A549 (cell line): Measurements from ENCODE around the gene SPRR1A. TPM values are rescaled to one million over a fixed set of nuclear protein-coding genes. Genes with fewer than 3 reads are reported as not detected.

Experiments
- ATAC-seq, 2 experiments: fragments of 200-7000 bp in 1 of 2; fragments of >200 bp in 1 of 2; cut with Nextera tagmentation in 1 of 2; cut with Tn5 transposase in 1 of 2; 3 replicates each; pipeline versions ENCODE4 v1.8.0 to v1.9.1; 2018 to 2020; ENCODE audit warnings: mild to moderate bottlenecking in 1 of 2, moderate library complexity in 1 of 2
- CTCF ChIA-PET: fragments of 300-600 bp; sonication (Branson Sonifier 250); formaldehyde crosslinking; extraction: SDS; loops from one replicate; lab custom pipeline; 2021; ENCODE audit warnings: antibody characterized with exemption, inconsistent platforms; lab: Yijun Ruan, JAX
- POLR2A ChIA-PET: fragments of 350-600 bp; formaldehyde crosslinking; extraction: SDS; loops from one replicate; lab custom pipeline; 2021; ENCODE audit warnings: antibody characterized with exemption, inconsistent platforms; lab: Yijun Ruan, JAX
- DNase-seq, 2 experiments: peaks; one replicate each; pipeline versions ENCODE4 v3.0.0 to v3.0.0-alpha.2; 2011 to 2016; ENCODE audit warnings: low read depth in 1 of 2, low spot score in 1 of 2
- FAIRE-seq: peaks from 2 replicates; lab custom pipeline; 2011; peaks lifted over from hg19 to GRCh38; lab: Jason Lieb, UNC
- H3K27ac ChIP-seq, 2 experiments: fragments of >200 bp; sonication (Bioruptor Twin); formaldehyde crosslinking; 3 replicates each; pipeline ENCODE4 v1.5.1; 2016 to 2017
- H3K4me1 ChIP-seq: fragments of >200 bp; sonication (Bioruptor Twin); formaldehyde crosslinking; 3 replicates; pipeline ENCODE4 v1.6.1; 2016
- H3K4me2 ChIP-seq: fragments of >200 bp; sonication (Bioruptor Twin); formaldehyde crosslinking; 3 replicates; pipeline ENCODE4 v1.6.1; 2016
- H3K4me3 ChIP-seq: fragments of >200 bp; sonication (Bioruptor Twin); formaldehyde crosslinking; 3 replicates; pipeline ENCODE4 v1.5.1; 2016
- H3K9me3 ChIP-seq: fragments of >200 bp; sonication (Bioruptor Twin); formaldehyde crosslinking; 3 replicates; pipeline ENCODE4 v1.6.1; 2016
- CHD2 ChIP-seq: fragments of 150-350 bp; IDR thresholded peaks from 2 replicates; pipeline ENCODE4 v1.6.1; 2014; ENCODE audit warnings: low read length; ENCODE audit not compliant: partially characterized antibody
- CHD4 ChIP-seq: fragments of 200-600 bp; sonication (generic); IDR thresholded peaks from 2 replicates; pipeline ENCODE4 v1.6.1; 2016; ENCODE audit warnings: antibody characterized with exemption, mild to moderate bottlenecking, borderline replicate concordance
- FOSL2 ChIP-seq, 2 experiments: fragments of 450-650 bp in 1 of 2; fragments of >200 bp in 1 of 2; sonication (Bioruptor Twin) in 1 of 2; formaldehyde crosslinking; IDR thresholded peaks; 2 replicates each; pipeline versions ENCODE4 v1.5.0 to v1.6.1; 2016 to 2020; ENCODE audit warnings: mild to moderate bottlenecking in 1 of 2, moderate library complexity in 1 of 2
- FOXS1 ChIP-seq: fragments of 250-450 bp; sonication (Bioruptor Pico); IDR thresholded peaks from 2 replicates; pipeline ENCODE4 v1.5.0; 2020; ENCODE audit warnings: mild to moderate bottlenecking, moderate library complexity
- HEYL ChIP-seq: fragments of 250-450 bp; sonication (Bioruptor Pico); IDR thresholded peaks from 2 replicates; pipeline ENCODE4 v1.8.0; 2021; ENCODE audit warnings: mild to moderate bottlenecking, moderate library complexity
- HOXB13 ChIP-seq: fragments of 250-450 bp; sonication (Bioruptor Pico); IDR thresholded peaks from 2 replicates; pipeline ENCODE4 v1.5.0; 2020; ENCODE audit warnings: low read depth, mild to moderate bottlenecking, moderate library complexity
- HOXB5 ChIP-seq: fragments of 250-450 bp; sonication (Bioruptor Pico); IDR thresholded peaks from 2 replicates; pipeline ENCODE4 v1.5.0; 2020; ENCODE audit warnings: mild to moderate bottlenecking, moderate library complexity
- JUNB ChIP-seq: fragments of >200 bp; sonication (Bioruptor Twin); formaldehyde crosslinking; IDR thresholded peaks from 2 replicates; pipeline ENCODE4 v1.6.1; 2016
- KDM5A ChIP-seq: fragments of 200-600 bp; sonication (generic); IDR thresholded peaks from 2 replicates; pipeline ENCODE4 v1.6.1; 2016; ENCODE audit warnings: antibody characterized with exemption, mild to moderate bottlenecking
- MAZ ChIP-seq: fragments of 150-350 bp; IDR thresholded peaks from 2 replicates; pipeline ENCODE4 v1.6.1; 2014; ENCODE audit warnings: antibody characterized with exemption, low read depth, low read length, borderline replicate concordance
- MYC ChIP-seq: IDR thresholded peaks from 2 replicates; pipeline ENCODE4 v1.6.1; 2012; ENCODE audit warnings: mild to moderate bottlenecking, inconsistent platforms, low read length, improper control_type of control experiment, borderline replicate concordance
- NPAS2 ChIP-seq: fragments of 250-450 bp; sonication (Bioruptor Pico); IDR thresholded peaks from 2 replicates; pipeline ENCODE4 v1.8.0; 2022; ENCODE audit warnings: mild to moderate bottlenecking, moderate library complexity, borderline replicate concordance
- POLR2AphosphoS2 ChIP-seq: conservative IDR thresholded peaks from 2 replicates; pipeline ENCODE4 v1.6.1; 2012; ENCODE audit warnings: low read length, improper control_type of control experiment, inconsistent platforms
- RNF2 ChIP-seq: fragments of 200-600 bp; sonication (generic); IDR thresholded peaks from 2 replicates; pipeline ENCODE4 v1.6.1; 2016; ENCODE audit warnings: low read depth, mild to moderate bottlenecking, antibody characterized with exemption, moderate library complexity, borderline replicate concordance
- TP53 ChIP-seq: fragments of 250-450 bp; sonication (Bioruptor Pico); IDR thresholded peaks from 2 replicates; pipeline ENCODE4 v1.5.0; 2021; ENCODE audit warnings: mild to moderate bottlenecking, moderate library complexity
- ZSCAN20 ChIP-seq: fragments of 250-450 bp; sonication (Bioruptor Pico); IDR thresholded peaks from 2 replicates; pipeline ENCODE4 v1.8.0; 2022; ENCODE audit warnings: mild to moderate bottlenecking, moderate library complexity
- WGBS: methylation state at CpG from one replicate; pipeline ENCODE4 v1.1.6; 2017; ENCODE audit errors: missing lambda C conversion rate; 5-methylcytosine and 5-hydroxymethylcytosine counted together
- polyA minus RNA-seq: library from RNA; depleted of rRNA, polyadenylated mRNA; stranded (reverse); fragments of >200 nt; gene quantifications from 2 replicates; pipeline ENCODE4 v1.2.3, GENCODE V29; 2011; rRNA and poly(A)+ RNA removed
- polyA plus RNA-seq, 4 experiments: library from polyadenylated mRNA; depleted of rRNA in 3 of 4; stranded (reverse); fragments of >200 nt; fragmentation: RNase III in 1 of 4; extraction: RNeasy Plus Mini Kit Qiagen cat#74134 plus additional on column Dnase treatment in 1 of 4; gene quantifications; 2 replicates in 3 of 4; 3 replicates in 1 of 4; pipeline ENCODE4 v1.2.3, GENCODE V29; 2011 to 2017
- TF ChIP-seq, protein P1 (sequence below): fragments of 450-650 bp; IDR thresholded peaks from 2 replicates; pipeline ENCODE4 v1.6.1; 2014; ENCODE audit warnings: antibody characterized with exemption
- TF ChIP-seq, protein P2 (sequence below): IDR thresholded peaks from 2 replicates; pipeline ENCODE4 v1.6.1; 2012; ENCODE audit warnings: low read depth, borderline replicate concordance
- TF ChIP-seq, protein P3 (sequence below): fragments of >200 bp; sonication (Bioruptor Twin); formaldehyde crosslinking; IDR thresholded peaks from 3 replicates; pipeline ENCODE4 v1.6.1; 2016
- TF ChIP-seq, protein P4 (sequence below): fragments of 250-450 bp; sonication (Bioruptor Pico); IDR thresholded peaks from 2 replicates; pipeline ENCODE4 v1.5.0; 2021; ENCODE audit warnings: mild to moderate bottlenecking, moderate library complexity, borderline replicate concordance
- TF ChIP-seq, protein P5 (sequence below): fragments of 250-450 bp; sonication (Bioruptor Pico); IDR thresholded peaks from 2 replicates; pipeline ENCODE4 v1.5.0; 2020; ENCODE audit warnings: low read depth, mild to moderate bottlenecking, moderate library complexity
- TF ChIP-seq, protein P6 (sequence below): IDR thresholded peaks from 2 replicates; pipeline ENCODE4 v1.6.1; 2012
- TF ChIP-seq, protein P7 (sequence below): IDR thresholded peaks from 2 replicates; pipeline ENCODE4 v1.6.1; 2012

The SPRR1A gene, protein sequence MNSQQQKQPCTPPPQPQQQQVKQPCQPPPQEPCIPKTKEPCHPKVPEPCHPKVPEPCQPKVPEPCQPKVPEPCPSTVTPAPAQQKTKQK
- polyA plus RNA-seq (2011; rRNA removed) (not detected in 2 replicates), polyA plus RNA-seq (2017; fragmentation: RNase III; extraction: RNeasy Plus Mini Kit Qiagen cat#74134 plus additional on column Dnase treatment) (not detected in 3 replicates), polyA minus RNA-seq (not detected in 2 replicates)
- not detected in 2 replicates for polyA plus RNA-seq (2012; cell fraction: cytosol; rRNA removed)
- polyA plus RNA-seq (2012; cell fraction: nucleus; rRNA removed): not detected in 2 replicates

DNA sequence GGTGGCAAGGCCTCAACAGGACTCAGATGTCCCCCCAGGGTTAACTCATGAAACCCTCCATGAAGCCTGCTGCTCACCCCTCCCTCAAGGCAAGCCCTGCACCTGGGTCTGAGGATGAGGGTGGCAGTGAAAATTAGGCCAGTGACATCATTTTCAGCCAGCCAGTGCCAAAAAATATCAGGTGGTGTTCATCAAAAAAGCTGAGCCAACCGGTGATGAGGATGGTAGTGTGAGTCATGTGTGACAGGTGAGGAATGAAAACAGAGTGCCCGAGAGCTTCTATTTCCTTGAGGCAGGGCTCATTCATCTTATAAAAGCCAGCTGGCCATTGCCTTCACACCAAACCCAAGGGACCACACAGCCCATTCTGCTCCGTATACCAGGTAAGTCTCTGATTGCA lies at the start of gene SPRR1A:
Gene SPRR1A (plus strand): TSS at position 339 of the 400 bp plus-strand sequence. CDS start 1,150 bp downstream, outside the sequence.
- no peak for TF ChIP-seq HOXB5
- no peak for TF ChIP-seq KDM5A
- TF ChIP-seq FOSL2 (IDR thresholded peaks at IDR 0.05): no peak
- TF ChIP-seq FOSL2 (CRISPR knock-in tag; IDR thresholded peaks at IDR 0.05): no peak
- no peak for TF ChIP-seq RNF2
- TF ChIP-seq CHD2: no peak
- no peak for TF ChIP-seq TP53 (CRISPR knock-in tag)
- TF ChIP-seq, protein P1, sequence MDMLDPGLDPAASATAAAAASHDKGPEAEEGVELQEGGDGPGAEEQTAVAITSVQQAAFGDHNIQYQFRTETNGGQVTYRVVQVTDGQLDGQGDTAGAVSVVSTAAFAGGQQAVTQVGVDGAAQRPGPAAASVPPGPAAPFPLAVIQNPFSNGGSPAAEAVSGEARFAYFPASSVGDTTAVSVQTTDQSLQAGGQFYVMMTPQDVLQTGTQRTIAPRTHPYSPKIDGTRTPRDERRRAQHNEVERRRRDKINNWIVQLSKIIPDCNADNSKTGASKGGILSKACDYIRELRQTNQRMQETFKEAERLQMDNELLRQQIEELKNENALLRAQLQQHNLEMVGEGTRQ: no peak
- TF ChIP-seq, protein P2, sequence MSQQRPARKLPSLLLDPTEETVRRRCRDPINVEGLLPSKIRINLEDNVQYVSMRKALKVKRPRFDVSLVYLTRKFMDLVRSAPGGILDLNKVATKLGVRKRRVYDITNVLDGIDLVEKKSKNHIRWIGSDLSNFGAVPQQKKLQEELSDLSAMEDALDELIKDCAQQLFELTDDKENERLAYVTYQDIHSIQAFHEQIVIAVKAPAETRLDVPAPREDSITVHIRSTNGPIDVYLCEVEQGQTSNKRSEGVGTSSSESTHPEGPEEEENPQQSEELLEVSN: no peak
- TF ChIP-seq FOXS1 (CRISPR knock-in tag): no peak
- TF ChIP-seq JUNB: no peak
- TF ChIP-seq, protein P3, sequence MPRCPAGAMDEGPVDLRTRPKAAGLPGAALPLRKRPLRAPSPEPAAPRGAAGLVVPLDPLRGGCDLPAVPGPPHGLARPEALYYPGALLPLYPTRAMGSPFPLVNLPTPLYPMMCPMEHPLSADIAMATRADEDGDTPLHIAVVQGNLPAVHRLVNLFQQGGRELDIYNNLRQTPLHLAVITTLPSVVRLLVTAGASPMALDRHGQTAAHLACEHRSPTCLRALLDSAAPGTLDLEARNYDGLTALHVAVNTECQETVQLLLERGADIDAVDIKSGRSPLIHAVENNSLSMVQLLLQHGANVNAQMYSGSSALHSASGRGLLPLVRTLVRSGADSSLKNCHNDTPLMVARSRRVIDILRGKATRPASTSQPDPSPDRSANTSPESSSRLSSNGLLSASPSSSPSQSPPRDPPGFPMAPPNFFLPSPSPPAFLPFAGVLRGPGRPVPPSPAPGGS: no peak
- no peak for TF ChIP-seq MYC
- no peak for TF ChIP-seq POLR2AphosphoS2
- TF ChIP-seq HEYL (CRISPR knock-in tag): no peak
- no peak for TF ChIP-seq MAZ
- TF ChIP-seq, protein P4, sequence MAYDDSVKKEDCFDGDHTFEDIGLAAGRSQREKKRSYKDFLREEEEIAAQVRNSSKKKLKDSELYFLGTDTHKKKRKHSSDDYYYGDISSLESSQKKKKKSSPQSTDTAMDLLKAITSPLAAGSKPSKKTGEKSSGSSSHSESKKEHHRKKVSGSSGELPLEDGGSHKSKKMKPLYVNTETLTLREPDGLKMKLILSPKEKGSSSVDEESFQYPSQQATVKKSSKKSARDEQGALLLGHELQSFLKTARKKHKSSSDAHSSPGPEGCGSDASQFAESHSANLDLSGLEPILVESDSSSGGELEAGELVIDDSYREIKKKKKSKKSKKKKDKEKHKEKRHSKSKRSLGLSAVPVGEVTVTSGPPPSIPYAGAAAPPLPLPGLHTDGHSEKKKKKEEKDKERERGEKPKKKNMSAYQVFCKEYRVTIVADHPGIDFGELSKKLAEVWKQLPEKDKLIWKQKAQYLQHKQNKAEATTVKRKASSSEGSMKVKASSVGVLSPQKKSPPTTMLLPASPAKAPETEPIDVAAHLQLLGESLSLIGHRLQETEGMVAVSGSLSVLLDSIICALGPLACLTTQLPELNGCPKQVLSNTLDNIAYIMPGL: no peak
- TF ChIP-seq, protein P5, sequence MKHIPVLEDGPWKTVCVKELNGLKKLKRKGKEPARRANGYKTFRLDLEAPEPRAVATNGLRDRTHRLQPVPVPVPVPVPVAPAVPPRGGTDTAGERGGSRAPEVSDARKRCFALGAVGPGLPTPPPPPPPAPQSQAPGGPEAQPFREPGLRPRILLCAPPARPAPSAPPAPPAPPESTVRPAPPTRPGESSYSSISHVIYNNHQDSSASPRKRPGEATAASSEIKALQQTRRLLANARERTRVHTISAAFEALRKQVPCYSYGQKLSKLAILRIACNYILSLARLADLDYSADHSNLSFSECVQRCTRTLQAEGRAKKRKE (CRISPR knock-in tag): no peak
- H3K4me2 ChIP-seq: no peak within 1 kb of the TSS
- DNase-seq: no peak
- H3K4me3 ChIP-seq: no peak within 1 kb of the TSS
- WGBS: 15% methylated on average over 3 of the region's 3 CpGs
- H3K9me3 ChIP-seq: no peaks in the 10 kb centered on the region
- no peak for ATAC-seq
- H3K4me1 ChIP-seq: no peaks in the 10 kb centered on the region
- no peak within 1 kb of the TSS for H3K27ac ChIP-seq
- ChIA-PET CTCF (no interaction called here), POLR2A (no interaction called here)
- FAIRE-seq: no peak

DNA sequence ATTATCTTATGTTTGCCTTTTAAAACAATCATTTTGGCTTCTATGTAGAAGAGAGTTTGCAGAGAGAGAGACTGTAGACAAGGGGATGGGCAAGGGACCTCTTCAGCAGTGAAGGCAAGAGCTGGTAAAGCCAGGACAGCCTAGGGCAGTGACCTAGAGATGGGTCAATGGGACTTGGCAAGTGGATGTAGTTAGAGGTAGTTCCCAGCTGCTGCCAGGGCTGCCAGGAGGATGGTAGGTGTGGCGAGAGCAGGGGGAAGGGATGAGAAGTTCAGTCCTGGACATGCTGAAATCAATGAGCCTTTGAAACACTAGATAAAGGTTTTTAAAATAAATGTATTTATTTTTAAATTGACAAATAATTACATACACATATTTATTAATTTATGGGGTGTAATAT lies 43.3 kb upstream of the SPRR1A start:
- Histone ChIP-seq H3K4me3 (no peak overlapping the region), H3K27ac (no peak overlapping the region), H3K9me3 (no peaks in the 10 kb centered on the region), H3K4me1 (no peaks in the 10 kb centered on the region), H3K4me2 (no peak overlapping the region)
- FAIRE-seq (no peak), DNase-seq (no peak), ATAC-seq (no peak)
- CTCF ChIA-PET: no interaction called here
- POLR2A ChIA-PET: no interaction called here
- WGBS: 0% methylated on average over 1 of the region's 1 CpG
- TF ChIP-seq, protein P5 (CRISPR knock-in tag): no peak
- no peak for TF ChIP-seq CHD2
- TF ChIP-seq CHD4: no peak
- TF ChIP-seq, protein P6, sequence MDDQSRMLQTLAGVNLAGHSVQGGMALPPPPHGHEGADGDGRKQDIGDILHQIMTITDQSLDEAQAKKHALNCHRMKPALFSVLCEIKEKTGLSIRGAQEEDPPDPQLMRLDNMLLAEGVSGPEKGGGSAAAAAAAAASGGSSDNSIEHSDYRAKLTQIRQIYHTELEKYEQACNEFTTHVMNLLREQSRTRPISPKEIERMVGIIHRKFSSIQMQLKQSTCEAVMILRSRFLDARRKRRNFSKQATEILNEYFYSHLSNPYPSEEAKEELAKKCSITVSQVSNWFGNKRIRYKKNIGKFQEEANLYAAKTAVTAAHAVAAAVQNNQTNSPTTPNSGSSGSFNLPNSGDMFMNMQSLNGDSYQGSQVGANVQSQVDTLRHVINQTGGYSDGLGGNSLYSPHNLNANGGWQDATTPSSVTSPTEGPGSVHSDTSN: no peak
- TF ChIP-seq, protein P7, sequence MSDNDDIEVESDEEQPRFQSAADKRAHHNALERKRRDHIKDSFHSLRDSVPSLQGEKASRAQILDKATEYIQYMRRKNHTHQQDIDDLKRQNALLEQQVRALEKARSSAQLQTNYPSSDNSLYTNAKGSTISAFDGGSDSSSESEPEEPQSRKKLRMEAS: no peak
- no peak for TF ChIP-seq HOXB13 (CRISPR knock-in tag)
- no peak for TF ChIP-seq ZSCAN20
- TF ChIP-seq, protein P1: no peak
- TF ChIP-seq, protein P3: no peak
- TF ChIP-seq, protein P2: no peak
- no peak for TF ChIP-seq NPAS2 (CRISPR knock-in tag)
